GM19324 (cell line): ENCODE measurements around the gene ZNF618.

Experiments
- ATAC-seq: cut with Tn5 transposase; IDR thresholded peaks from one replicate; pipeline ENCODE4 v1.9.1; 2021; ENCODE audit warnings: mild to moderate bottlenecking, moderate library complexity; ENCODE audit not compliant: unreplicated experiment, low FRiP score

The ZNF618 gene

DNA sequence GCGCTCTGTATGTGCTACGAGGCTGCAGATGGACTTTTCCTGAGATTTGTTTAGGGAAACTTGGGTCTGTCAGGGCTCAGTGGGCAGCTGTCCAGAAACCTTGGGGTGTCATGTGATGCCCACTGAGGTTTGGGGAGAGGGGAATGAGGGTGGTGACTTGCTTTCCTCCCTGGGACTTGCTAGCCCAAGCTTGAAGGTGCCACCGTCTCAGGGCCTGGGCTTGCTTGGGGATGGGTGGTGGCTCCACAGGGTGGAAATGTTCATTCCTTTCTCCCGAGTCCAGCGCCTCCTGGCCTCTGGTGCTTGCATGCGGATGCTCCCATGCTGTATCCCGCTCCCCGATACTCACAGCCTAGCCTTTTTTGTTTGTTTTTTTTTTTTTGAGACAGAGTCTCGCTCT is 33.3 kb downstream of the ZNF618 start:
- no peak for ATAC-seq

DNA sequence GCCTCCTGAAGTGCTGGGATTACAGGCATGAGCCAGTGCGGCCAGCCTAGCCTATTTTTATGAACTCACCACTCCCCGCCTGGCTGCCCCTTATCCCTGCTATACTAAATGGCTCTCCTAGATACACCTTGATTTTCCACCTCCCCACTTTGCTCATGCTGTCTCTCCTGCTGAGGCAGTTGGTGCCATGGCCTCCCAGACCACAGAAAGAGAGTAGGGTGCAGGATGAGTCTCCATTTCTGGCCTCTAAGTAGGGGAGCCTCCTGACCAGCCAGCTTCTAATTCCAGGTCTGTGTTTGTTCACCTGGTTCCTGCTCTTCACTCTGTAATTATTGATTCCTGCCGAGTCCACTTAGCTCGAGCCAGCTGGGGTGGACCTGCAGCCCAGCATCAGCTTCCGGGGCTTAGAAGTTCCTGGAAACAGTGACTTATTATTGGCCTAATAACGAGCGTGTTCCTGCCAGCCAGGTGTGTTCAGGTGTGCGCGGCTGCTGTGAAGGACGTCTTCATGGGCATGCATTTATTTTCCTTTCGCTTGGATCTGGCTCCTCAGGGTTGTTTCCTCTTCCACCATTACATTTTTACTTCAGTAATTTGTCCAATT is 34.0 kb downstream of the ZNF618 start:
- ATAC-seq: no peak

DNA sequence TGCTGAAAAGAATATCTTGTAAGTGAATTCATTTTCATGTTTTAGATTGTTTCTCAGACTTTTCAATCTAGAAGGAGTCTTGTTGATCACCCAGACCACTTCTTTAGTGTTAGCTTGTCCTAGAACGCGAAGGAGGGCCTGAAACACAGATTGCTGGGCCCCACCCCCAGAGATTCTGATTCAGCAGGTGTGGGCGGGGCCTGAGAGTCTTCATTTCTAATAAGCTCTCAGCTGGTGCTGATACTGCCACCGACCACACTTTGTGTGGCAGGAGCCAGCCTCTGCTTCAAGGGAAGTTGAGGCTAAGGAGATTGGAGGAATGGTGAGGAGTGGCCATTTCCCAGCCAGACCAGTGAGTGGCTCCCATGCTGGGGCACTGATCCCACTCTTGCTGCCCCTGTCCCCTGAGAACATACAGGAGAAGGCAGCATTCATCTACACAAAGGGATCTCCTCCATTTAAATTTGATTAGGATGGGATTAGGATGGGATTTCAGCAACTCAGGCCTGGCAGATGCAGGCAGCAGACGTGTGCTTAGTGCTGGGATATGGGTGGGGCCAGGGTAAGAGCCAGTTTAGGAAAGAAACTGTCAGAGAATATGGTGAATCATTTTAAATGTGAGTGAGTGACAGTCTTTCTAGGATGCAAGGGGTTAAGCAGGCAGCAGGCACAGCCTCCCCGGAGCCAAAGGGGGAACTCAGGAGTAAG is 35.9 kb downstream of the ZNF618 start:
- ATAC-seq: no peak

DNA sequence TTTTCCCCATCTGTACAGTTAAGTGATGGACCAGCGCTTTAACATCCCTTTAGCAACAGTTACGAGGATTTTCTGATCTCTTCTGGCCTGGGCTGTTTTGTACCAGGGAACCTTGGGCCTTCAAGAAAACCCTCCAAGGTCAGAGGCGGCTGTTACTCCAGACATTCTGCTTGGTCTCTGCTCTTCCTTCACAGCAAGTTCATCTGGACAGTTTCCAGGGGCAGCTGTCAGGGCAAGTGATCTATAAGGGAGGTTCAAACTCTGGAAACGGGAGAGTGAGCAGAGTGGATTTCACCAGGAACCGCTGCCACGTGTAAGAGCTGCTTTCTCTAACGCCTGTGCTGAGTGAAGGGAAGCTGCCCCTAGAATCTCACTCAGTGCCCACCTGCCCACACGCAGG is 36.7 kb downstream of the ZNF618 start:
- no peak for ATAC-seq

DNA sequence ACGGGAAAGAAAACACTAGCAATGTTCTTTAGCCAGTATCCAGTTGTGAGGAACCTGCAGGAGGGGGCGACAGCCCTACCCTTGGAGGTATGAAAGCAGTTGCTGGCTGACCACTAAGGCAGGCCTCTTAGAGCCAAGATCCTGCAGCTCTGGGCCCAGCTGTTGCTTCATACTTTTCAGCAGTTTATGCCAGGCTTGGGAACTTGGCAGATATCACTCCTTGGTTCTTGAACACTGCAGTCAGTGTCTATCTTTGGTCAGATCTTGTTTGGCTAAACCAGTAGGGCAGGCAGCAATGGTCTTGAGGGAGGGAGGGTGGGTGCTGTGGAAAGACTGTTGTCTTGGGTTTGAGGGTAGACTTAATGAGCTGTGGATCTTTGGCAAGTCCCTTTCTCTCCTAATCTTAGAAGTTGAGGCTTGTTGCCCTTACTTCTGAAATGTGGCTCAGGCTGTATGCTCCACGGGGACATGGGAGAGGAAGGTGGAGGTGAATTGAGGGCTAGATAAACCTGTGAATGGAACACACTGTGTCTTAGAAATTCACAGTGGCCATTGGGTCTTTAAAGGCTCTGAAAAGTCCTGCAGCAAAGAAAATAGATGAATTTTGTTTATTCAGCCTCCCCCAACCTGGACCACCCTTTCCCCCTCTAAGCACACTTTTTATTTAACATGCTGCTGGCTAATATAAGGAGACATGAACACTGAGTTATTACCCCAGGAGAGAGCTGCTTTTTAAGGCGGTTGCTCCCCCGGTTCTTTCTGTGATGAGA is 37.5 kb downstream of the ZNF618 start:
- ATAC-seq: no peak

DNA sequence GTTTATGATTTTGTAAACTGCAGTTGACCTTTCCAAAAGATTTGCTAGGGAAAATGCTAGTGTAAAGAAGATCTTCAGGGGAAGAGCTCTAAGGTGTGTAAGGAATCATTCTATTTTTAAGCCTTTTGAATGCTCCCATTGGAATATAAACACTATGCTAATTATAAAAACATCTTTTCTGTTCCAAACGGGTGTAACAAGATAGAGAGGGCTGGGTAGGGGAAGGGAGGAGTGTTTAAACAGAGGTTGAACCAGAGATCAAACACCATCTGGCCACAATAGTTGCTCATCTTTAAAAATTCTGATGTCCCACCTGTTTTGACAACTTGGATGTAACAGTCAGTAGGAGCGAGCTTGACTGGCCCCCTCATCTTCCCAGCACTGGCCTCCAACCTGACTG is 38.4 kb downstream of the ZNF618 start:
- ATAC-seq: no peak

DNA sequence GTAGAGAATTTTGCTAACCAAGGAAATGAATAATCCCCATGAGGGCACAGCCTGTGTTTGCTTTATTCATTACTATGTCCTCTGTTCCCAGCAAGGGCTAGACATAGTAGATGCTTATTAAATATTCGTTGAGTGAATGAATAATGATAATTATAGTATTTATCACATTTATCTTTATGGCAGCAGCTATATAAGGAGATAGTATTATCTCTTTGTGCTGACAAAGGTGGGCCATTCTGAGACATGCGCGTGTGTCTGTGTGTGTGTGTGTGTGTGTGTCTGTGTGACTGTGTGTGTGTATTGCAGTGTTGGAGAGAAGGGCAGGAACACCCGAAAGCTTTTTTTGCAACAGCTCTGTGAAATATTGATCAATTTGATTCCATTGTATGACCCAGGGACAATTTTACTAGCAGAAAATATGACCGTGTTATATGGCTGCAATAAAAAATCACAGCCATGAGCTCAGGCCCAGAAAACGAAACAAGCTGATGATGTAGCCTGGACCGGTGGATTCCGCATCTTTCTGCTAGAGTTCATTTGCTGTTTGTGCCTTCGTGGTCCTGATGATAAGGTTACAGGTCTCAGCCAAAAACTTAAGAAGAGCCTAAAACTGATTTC is 39.8 kb downstream of the ZNF618 start:
- ATAC-seq: no peak

DNA sequence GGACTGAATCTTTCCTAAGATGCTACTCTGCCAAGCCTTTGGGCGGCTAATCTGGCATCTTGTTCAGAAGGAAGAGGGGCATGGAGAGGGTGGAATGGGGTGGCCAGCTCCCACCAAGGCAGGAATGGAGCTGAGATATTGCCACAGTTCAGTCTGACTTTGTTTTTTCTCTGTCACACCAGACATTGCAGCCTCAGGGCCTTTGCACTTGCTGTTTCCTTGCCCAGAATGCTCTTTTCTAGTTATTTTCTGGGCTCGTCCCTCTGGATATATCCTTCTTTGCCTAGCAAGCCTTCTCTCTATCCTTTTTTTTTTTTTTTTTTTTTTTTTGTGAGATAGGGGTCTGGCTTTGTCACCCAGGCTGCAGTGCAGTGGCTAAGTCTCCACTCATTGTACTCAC is 40.8 kb downstream of the ZNF618 start:
- no peak for ATAC-seq

DNA sequence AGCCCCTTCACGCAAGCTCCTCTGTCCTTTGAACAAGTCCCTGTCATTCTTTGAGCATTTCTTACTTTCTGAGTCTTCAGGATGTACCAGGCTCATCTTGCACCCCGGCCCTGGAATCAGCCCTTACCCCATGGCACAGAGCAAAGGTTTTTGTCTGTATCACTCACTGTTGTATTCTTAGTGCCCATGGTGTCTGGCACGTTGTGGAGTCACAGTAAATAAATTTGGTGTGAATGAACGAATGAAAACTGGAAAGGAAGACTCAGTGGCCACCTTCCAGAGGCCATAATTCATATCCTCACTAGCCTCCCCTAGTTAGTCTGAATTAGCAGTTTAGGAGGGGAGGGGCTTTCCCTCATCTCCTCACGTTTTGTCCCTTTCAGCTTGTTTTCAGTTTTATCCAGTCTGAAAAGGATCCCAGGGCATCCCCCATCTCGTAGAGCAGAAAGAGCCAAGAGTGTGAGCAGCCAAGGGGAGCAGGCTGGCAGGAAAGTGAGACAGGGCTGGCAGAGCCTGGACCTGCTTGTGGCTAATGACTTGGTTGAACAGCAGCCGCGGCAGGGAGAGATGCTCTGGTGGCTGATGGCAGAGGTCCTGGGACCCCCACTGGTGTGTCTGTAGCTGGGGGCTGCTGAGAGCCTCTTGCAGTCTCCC is 42.7 kb downstream of the ZNF618 start:
- no peak for ATAC-seq

DNA sequence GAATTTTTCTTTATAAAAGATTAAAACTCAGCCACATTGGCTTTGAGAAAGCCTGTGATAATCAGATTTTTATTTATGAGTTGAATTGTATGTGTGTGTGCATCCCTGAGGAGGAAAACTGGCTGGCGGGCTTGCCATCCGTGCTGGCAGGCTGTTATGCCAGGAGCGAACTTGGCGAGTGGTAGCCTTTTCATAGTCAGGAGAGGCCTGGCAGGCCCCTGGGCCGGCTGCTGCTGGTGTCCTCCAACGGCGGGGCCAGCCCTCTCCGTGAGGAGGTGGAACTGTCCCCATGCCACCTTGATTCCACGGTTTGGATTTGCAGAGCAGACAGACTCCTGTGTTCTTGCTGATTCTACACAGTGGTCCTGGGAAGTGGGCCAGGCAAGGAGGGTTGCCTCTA is 43.3 kb downstream of the ZNF618 start:
- no peak for ATAC-seq

DNA sequence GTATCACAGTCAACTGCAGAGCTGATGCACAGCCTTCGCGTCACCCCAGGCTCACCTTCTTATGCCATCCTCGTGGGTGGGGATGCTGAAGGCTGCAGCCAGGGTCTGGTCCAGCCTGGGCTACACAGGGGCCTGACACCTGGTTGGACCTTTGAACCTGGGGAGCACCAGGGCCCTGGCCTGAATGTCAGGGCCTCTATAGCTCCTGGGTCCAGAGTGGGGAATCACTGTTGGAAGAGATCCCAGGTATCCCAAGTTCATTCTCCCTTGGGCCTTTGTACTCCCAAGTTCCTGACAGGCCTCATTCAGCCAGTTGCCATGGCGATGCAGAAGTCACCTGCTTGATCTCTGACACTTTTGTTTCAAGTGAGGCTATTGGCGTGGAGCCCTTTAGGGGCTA is 43.8 kb downstream of the ZNF618 start:
- no peak for ATAC-seq

DNA sequence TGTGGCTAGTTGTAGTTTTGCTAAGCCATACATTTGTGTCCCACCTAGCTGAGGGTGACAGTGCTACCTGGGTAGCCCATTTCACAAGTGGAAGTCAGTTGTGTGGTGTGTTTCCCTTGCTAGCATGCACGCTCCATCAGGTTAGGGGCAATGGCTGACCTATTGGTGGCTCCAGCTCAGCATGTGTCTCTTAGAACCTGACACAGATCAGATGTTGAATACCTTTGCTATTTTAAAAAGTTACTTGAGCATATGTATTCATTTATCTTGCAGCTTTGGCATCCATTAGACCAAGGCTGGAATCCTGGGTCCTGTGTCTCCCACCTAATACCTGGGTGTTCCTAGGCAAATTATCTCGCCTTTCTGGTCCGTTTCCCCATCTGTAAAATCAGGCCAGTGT is 44.8 kb downstream of the ZNF618 start:
- ATAC-seq: no peak

DNA sequence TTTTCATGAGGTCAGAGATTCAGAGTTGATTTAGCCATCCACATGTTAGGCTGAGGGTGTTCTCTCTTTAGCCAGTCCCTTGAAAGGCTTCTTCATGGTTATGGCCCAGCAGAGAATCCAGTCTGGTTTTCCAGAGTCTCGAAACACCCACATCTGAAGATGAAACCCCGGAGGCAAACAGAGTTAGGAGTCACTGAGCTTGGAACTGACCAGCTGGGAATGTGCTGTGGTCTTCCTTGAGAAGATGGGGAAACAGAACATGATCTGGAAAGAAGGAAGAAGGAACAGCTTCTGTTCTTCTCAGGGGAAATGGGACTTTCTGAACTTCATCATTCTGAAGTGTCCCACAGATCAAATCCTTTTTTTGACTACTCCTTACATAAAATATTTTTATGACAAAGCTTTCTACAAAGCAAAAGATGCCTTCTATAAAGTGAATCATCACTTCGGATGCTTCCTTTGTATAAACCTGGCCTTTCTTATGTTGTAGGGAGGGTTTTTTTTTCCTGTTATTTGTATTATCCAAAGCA is 45.4 kb downstream of the ZNF618 start:
- ATAC-seq: no peak

DNA sequence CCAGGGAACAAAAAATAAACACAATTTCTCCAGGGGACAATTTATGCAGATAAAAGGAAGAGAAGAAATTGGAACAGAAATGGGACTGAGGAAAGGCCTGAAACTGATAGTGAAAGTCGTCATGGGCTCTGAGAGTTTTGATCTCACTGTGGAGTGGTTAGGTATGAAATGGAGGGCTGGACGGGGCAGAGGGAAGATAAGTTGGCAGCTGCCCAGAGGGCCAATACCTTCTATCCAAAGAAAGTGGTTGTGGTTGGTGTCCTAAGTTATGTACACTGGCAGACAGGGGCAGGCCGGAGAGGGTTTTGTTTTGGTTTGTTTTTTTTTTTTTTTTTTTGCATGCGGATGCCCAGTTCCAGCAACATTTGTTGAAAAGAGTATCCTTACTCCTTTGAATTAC is 46.1 kb downstream of the ZNF618 start:
- ATAC-seq: no peak

DNA sequence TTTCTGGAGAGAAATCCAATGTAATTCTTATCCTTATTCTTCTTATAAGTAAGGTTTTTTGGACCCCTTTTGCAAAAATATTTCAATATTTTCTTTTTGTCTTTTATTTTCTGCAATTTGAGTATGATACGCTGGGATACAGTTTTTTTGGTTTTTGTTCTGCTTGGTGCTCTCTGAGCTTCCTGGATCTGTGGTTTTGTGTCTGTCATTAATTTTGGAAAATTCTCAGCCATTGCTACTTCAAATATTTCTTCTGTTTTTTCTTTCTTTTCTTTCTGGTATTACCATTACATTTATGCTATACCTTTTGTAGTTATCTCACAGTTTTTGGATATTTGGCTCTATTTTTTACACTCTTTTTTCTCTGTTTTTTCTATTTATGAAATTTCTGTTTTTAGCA is 50.1 kb downstream of the ZNF618 start:
- no peak for ATAC-seq

DNA sequence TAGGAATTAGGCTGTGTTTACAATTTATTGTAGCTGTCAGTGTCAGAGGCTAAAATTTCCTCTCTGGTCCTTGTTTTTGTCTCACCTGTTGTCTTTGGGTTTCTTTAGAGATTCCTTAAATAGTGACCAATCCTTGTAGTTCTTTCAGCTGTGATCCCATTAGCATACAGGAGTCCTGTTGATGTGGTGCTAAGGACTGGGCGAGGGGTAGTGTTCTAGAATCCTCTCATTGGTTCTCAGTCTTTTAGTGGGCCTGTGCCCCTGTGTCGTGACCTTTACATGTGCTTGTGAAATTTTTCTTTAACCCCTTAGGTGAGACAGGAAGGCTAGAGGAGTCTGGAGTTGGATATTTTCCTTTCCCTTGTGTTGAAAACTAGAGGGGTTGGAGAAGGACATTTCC is 51.2 kb downstream of the ZNF618 start:
- ATAC-seq: no peak

DNA sequence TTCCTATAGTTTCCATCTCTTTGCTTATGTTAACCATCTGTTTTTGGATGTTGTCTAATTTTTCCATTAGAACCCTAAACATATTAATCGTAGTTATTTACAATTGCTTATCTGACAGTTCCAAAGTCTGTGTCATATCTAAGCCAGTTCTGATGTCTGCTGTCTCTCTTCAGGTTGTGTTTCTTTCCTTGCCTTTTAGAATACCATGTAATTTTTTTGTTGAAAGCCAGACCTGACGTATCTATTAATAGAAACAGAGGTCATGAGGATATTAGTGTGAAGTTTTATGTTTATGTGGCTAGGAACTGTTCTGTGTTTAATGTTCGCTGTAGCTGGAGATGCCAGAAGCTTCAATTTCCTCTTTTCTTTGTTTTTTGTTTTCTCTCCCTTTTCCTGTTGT is 52.2 kb downstream of the ZNF618 start:
- ATAC-seq: no peak

DNA sequence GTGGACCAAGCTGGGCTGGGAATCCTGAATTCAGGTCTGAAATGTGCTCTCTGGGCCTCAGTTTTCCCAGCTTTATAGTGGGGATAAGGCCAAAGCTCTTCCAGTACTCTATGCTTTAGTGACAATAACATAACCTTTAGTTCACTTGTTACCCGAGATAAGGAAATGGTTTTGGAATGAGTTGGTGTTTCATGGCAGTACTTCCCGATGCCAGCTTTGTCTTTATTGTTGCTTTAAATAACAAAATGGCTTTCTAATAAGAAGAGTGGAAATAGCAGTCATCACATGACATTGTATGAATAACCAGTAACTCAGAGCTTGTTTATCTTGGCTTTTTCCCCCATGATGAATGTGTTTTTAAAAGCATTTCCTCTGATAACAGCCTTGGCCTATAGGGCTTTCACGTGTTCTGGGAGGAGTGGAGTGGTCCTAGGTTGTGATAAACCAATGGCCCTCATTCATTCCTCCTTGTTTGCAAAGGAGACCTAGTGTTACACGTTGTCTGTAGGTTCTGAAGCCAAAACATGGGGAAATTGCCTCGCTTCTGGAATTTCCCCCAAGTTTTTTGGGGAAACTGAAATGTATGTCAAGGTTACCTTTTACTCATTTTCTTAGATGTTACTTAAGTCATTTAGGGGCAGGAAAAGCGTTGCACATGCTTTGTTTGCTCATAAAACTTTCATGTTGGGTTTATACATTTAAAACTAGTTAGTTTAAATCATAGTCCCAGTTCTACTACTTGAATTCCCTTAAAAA is 53.7 kb downstream of the ZNF618 start:
- no peak for ATAC-seq

DNA sequence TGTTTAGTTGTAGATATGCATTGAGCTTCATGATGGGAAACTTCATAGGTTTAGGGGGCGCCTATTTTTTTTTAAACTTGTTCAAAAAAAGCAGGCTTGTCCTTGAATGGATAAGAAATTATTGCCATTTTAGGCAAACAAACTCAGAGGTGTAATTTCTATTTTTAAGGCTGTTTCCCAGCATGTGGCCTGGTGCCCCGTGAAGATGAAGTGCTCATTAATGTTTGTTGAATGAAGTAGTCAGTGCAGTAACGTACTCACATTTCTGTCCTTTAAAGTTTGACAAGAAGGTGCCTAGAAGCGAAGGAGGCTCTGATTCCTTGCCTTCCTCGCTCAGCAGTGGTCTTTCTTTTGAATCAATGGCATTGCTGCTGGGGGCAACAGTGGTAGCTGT is 54.3 kb downstream of the ZNF618 start:
- no peak for ATAC-seq

DNA sequence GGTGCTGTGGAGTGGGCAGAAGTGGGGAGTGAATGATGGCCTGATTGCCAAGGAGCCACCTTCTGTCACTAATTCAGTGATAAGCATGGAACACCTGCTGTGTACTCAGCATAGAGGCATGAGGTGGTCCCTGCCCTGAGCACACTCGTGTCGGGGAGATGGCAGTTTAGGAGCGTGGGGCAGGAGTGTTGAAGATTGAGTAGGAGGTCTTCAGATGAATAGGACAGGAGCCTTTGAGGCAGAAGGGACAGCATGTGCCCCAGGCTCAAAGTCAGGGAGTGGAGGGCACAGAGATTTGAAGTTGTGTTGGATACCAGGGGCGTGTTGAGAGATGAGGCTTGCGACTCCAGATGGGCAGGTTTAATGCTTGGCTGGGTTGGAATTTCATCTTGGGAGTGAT is 55.0 kb downstream of the ZNF618 start:
- no peak for ATAC-seq
